ENCODE measurements around the gene CHST14.

The CHST14 gene

DNA sequence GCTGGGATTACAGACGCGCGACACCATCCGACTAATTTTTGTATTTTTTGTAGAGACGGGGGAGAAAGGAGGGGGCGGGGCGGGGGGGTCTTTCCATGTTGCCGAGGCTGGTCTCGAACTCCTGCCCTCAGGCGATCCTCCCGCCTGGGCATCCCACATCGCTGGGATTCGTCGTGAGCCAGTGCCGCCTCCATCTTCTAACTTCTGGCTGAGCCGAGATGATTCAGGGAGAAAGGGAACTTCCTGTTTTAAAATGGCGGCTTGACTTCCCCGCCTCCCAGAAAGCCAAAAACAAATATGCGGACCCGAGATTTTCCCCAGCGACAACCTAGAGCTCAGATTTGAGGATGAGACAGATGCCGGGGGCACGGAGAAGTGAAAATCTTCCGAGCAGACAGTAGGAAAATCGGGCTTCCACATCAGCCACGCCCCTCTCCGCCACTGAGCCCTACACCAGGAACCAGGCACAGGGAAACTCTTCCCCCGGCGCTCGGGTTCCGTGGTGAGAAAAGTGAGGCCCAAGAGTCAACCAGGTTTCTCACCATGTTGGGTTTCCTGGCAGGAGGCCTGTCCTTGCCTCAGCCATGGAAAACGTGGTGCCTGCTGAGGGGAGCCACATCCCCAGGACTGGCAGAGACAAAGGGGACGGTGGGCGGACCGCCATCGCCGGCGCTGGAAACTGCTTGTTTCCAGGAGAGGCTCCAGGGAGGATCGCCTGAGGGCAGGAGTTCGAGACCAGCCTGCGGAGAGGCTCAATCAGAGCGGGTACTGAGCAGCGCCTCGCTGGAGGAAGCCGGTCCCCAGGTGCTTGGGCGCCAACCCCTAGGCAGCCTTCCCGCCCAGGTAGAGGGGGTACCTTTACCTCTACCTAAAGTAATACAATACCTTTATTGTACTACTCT, 18.7 kb downstream of the CHST14 start:
- DNase-seq (ENCODE audit: low read depth in 2 of 2) = no peak

DNA sequence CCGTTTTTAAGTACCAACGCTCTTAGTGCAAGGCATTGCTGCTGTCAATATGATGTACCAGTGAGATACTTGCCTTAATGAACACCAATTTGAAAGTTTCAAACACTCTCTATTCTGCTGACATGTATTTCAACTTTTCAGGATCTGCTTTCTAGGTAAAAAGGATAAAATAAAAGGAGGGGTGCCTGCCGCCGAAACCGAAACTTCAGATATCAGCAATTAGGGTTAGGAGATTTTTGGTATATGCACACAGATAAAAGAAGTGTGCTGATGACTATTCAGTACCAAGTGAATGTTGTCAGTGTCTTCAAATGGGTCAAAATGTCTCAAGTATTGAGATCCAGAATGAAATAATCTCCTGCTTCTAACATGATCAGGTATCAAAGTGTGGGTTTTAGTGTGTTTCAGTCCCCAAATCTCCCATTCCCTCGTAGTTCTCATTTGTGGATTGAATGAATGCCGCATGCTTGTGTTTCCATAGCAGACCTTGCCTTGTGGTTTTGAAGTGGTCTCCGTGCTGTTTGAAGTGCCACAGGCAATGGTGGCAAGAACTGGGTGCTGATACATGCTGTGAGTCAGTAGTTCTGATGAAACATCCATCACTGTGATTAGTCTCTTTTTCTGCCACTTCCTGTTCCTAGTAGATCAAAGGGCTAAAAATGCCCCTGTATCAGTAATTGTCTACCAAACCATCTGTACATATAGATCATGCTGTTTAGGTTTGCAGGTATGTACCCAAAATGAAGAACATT, 22.5 kb downstream of the CHST14 start:
- DNase-seq (ENCODE audit: low read depth in 2 of 2) = peak in 1 of 2 donors; percentile 64

DNA sequence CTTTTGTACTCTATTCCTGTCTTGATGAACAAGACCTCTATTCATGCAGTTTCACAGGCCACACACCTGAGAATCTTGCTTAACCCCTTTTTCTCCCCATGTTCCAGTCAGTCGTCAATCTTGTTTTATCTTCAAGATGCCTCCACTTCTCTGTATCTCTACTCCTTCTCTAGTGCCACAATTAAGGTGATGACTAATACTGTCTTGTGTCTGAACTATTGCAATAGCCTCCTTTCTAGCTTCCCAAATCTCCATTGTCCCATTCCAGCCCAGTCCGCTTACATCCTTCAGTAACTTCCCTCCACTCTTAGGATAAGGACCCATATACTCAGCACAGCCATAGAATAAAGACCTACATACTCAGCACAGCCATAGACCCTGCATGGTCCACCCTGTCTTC, 24.7 kb downstream of the CHST14 start:
- no peak for DNase-seq (ENCODE audit: low read depth in 2 of 2)

DNA sequence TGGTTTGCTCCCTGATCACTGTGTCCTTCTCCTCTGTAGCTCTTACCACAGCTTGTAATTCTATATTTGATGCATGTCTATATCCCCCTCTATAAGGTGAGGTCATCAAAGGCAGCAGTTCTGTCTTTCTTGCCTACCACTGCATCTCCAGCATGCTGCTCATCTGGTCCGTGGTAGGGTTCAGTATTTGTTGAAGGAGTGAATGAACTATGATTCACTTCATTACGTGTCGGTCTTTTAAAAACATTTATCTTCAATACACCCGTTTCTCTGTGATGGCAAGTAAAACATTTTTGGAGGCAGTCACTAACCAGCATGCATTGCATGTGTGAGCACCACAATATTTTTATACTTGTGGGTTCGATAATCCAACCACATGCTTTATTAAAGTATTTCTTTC, 27.6 kb downstream of the CHST14 start:
- no peak for DNase-seq (ENCODE audit: low read depth in 2 of 2)

DNA sequence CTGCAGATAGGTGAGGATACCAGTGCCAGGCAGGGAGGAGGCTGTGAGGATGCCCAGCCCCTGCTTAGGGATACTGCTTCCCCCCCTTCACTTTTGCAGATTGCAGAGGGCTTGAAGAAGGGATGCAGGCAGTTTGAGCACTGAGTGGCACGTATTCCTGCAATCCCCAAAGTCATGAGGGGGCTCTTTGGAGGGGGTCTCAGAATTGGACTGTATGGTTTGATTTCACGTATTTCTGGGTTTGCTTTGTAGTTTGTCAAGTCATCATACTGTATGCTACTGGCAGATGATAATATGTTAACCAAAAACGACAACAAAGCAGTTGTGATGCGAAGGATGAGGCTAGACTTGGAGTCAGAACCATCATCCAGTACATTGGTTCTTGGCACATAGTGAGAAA, 28.1 kb downstream of the CHST14 start:
- no peak for DNase-seq (ENCODE audit: low read depth in 2 of 2)

DNA sequence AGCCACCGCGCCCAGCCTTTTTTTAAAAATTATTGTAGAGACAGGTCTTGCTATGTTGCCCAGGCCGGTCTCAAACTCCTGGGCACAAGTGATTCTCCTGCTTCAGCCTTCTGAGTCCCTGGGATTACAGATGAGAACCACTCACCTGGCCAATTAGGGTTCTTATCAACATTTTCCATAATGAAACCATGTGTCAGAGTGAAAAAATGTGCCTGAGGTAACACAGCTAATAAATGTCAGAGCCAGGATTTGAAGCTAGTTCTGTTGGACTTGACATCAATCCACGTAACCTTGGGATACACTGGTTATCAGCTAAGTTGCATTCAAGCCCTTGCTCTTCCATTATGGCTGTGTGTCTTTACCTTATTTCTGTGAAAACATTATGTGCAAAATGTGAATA, 29.1 kb downstream of the CHST14 start:
- DNase-seq (ENCODE audit: low read depth in 2 of 2) = no peak

DNA sequence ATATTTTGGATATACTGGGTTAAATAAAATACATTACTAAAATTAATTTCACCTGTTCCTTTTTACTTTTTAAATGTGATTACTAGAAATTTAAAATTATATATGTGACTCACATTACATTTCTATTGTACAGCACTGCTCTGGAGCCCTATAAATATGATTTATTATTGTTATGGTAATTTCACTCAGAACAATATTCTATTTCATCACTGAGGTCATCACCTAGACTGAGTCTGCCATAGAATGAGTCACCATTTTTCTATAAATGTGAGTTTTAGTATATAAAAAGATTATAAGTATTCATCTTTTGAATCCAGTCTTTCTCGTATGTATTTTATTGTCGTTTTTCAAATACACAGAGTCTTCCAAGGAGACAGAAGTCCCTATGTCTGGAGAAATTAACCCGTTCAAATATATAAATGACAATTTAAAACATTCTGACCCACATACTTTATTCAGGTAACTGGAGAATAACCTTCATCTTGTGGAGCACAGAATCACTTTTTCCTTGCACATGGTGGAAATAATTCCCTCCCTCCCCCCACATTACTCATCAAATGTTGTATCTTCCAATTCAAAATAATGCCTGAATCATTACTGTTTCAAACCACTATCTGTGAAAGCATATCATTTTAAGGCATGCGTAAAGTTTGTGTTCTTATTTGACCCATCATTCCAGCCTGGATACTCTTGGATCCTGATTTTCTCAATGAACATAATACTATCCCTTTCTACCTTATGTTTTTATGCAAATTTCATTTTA, 30.0 kb downstream of the CHST14 start:
- no peak for DNase-seq (ENCODE audit: low read depth in 2 of 2)

DNA sequence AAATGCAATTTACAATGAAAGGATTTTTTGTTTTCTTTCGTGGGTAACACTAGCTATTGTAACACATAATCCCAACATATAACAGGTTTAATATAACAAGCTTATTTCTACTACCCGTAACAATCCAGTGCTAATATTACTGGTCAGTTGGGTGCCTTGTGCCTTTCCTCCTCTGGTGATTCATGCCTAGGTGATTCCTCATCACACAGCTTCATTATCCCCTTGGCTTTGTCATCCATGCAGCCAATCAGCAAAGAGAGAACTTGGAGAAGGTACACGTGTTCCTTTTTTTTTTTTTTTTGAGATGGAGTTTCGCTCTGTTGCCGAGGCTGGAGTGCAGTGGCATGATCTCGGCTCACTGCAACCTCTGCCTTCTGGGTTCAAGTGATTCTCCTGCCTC, 30.7 kb downstream of the CHST14 start:
- no peak for DNase-seq (ENCODE audit: low read depth in 2 of 2)

DNA sequence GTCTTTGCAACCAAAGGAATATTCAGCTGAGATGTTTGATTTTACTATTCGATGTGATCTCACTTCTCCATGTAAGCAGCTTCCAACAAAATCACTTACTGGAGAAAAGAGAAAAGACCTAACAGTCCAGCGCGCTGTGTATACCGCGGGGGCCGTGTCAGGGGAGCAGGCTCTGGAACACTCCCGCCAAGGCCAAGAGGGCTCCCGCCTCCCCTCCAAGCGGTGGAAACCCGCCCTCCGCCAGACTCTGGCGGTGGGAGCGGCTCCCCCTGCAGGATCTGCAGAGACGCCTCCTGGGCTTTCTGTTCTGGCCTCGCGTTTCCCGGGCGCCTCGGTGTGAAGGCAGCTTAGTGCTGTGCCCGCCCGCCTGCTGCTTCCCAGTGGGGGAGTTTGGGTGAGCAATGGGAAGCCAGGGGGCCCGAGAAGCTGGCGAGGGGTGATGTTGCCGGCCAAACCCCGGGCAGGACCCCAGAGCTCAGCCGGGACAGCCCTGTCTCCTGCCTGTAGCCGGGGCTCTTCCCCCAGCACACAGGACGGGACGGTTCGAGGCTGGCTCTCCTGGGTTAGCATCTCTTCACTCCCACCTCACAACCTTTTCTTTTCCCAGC, 36.3 kb downstream of the CHST14 start:
- peak; percentile 26 to 42 for DNase-seq (ENCODE audit: low read depth in 2 of 2)

DNA sequence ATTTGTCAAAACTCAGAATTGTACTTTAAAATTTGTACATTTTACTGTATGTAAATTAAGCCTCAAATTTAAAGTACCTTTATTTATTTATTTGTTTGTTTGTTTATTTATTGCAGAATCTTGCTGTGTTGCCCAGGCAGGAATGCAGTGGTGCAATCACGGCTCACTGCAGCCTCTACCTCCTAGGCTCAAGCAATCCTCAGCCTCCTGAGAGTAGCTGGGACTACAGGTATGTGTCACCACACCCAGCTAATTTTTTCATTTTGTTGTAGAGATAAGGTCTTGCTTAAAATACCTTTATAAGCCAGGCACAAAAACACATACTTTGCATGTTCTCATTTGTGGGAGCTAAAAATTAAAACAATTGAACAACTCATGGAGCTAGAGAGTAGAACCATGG, 37.4 kb downstream of the CHST14 start:
- no peak for DNase-seq (ENCODE audit: low read depth in 2 of 2)

DNA sequence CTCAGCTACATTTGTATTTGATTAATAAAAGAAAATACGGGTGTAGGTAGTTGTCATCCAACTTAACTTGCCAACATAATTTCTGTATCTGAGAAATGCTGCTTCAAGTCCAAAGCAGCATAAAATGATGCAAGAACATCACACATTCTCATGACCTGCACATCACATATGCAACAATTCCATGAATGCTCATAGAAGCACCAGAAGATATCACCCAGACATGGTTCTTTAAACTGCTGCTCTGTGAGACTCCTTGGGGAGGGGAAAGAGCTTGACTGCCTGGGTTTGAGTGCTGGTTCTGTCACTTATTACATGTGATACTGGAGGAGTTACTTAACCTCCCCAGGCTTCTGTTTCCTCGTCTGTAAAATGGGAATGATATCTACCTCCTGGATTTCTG, 39.4 kb downstream of the CHST14 start:
- no peak for DNase-seq (ENCODE audit: low read depth in 2 of 2)

DNA sequence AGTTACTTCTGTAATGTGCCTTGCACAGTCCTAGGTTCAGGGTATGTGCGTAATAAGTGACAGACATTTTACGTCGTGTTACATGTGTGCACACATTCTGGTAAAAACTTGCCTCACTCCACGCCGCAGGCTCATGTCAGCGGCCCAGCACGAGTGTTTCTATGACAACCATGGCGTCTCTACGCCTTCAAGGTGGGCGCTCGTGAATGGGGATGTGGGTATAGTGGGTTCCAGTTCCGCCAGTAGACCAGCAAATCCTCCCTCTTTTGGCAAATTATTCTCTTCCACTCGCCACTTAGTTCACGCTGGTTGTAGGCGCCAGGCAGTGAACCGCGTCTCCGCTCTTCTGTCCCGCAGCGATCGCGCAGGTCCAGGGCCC, 40.3 kb downstream of the CHST14 start:
- DNase-seq (ENCODE audit: low read depth in 2 of 2) = no peak

DNA sequence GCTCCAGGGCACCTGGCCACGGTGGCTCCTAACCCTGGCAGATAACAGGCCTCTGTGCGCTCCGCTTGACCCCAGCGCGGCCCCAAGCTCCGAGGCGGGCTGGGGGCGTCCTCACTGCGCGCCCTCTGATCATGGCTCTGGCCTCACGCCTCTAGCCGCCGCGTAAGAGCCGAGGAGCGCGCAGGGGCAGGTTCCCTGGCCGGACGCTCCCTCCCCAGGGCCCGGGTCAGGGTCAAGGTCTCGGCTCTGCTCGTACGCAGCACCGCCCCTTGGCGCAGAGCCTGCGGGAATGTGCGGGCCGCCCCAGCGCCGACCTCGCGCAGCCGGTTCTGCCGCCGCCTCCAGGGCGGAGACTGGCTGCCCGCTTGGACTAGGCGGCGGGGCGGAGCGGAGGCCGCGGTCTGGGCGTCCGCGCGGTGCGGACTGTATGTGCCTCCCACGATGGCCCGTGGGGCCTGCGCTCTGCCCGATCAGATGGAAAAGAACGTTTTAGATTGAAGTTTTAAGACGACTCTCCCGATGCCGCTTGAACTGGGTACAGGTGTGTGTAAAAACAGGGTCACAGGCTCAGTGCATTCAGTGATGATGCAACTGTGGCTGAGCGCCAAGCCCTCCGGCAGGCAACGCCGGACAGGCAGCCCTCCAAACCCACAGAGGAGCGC, 40.8 kb downstream of the CHST14 start:
- DNase-seq (ENCODE audit: low read depth in 2 of 2) = no peak

DNA sequence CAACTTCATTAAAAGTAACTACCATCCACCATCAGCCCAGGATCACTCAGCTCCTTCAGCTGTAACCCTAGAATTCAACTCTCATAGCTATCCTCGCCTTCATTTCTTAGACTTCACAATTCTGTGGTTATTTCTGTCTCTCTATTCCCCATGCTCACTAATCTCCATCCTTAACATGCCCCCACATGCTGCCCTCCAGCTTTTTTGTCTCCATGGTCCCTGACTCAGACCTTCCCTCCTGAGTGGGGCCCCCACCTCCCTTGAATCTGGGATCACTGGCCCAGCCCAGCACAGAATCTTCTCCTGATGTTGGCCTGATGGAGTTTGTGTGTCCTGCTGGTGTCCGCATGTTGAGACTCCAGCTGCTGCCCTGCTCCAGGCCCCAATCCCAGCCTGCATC, 41.7 kb downstream of the CHST14 start:
- no peak for DNase-seq (ENCODE audit: low read depth in 2 of 2)

DNA sequence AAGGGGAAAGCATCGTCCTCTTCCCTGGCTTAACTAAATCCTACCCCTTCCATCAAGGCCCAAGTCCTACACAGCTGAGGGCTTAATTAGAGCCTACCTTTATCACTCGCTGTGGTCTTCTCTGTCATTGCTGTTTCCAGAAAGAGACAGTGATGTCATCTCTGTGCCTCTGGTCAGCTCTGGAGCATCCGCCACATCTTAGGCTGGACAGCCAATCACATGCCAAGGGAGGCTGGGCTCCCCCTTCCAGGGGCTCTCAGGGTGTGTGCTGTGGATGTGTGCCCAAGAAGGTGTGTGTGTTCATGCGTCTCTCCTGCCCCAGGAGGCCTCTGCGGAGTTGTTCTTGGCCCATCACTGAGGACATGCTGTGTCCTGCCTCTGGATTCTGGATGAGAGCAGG, 42.8 kb downstream of the CHST14 start:
- no peak for DNase-seq (ENCODE audit: low read depth in 2 of 2)

DNA sequence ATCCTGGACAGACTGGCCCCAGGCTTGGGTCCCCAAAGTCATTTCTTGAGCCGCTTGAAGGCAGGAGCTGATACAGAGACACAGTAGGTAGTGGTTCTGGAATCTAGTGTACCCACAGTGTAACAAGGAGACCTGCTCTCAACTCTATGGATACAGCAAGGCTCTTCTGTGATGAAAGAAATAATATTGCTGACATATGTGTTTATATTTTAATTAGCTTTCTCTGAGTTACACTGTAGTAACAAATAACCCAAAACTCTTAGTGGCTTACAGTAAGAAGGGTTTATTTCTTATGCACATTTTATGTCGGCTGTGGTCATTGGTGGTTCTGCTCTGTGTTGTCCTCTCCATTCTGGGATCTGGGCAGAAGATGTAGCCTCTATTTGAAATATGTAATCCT, 45.5 kb downstream of the CHST14 start:
- no peak for DNase-seq (ENCODE audit: low read depth in 2 of 2)

All from stimulated activated CD8-positive, alpha-beta memory T cell treated with anti-CD3 and anti-CD28 coated beads, Interleukin-15, amount 100 ng/mL, for 4 hours (primary cell).